ENCODE results near the gene MPP2.
"Not testable (repeated sequence)": the region's sequence is repeated elsewhere in the genome, so short reads cannot be mapped to it uniquely, and the experiment has no call there.

- not testable (repeated sequence) for TF ChIP-seq CTCF, POLR2A (IDR thresholded peaks at IDR 0.05)
Measured at GRCh38 chr17:43927929-43928328, 20.6 kb upstream of the MPP2 start.
